ENCODE results near the gene ZDHHC9.

GRCh38 chrX:129825746-129826505 lies 17.8 kb downstream of the ZDHHC9 start:
- TF ChIP-seq POLR2AphosphoS5 (IDR thresholded peaks at IDR 0.05) (no peak), CTCF (IDR thresholded peaks at IDR 0.05) (no peak), EP300 (IDR thresholded peaks at IDR 0.05) (no peak), POLR2A (IDR thresholded peaks at IDR 0.05) (no peak)
